ENCODE measurements around the gene NOSTRIN. TPM values are rescaled to one million over a fixed set of nuclear protein-coding genes. Genes with fewer than 3 reads are reported as not detected.

NOSTRIN gene
- total and polyA plus RNA-seq, 4 donors: 4.1 to 16.7 (median 8.5) TPM

GRCh38 chr2:168787098-168787781 lies 15.2 kb upstream of the NOSTRIN start:
- no peak overlapping the region for H3K27ac ChIP-seq (ENCODE audit: low read depth in 1 of 2, low read length in 2 of 2)
- TF ChIP-seq FOXA2 (IDR thresholded peaks at IDR 0.05): no peak
- no peak for TF ChIP-seq ZBTB33 (IDR thresholded peaks at IDR 0.05)
- no peak for TF ChIP-seq TAF1 (conservative IDR thresholded peaks at IDR 0.05)
- no peak for TF ChIP-seq YY1 (IDR thresholded peaks at IDR 0.05)
- TF ChIP-seq HNF4A (conservative IDR thresholded peaks at IDR 0.05): no peak
- TF ChIP-seq JUND (IDR thresholded peaks at IDR 0.05): no peak
- TF ChIP-seq FOXA1 (IDR thresholded peaks at IDR 0.05): no peak
- no peak overlapping the region for H3K4me3 ChIP-seq (ENCODE audit: low read depth in 1 of 3, low read length in 3 of 3)
- no peaks in the 10 kb centered on the region for H3K36me3 ChIP-seq (ENCODE audit: control insufficient read depth in 4 of 4, insufficient read depth in 3 of 4, low read depth in 1 of 4, low read length in 3 of 4)
- H3K9ac ChIP-seq (ENCODE audit: low read depth in 1 of 2, low read length in 2 of 2): no peak overlapping the region
- no peak for DNase-seq (ENCODE audit: low spot score)
- WGBS: 91% methylated on average over 3 of the region's 3 CpGs
- no peaks in the 10 kb centered on the region for H3K9me3 ChIP-seq (ENCODE audit: control insufficient read depth in 4 of 4, low read length in 3 of 4)
- H3K27me3 ChIP-seq (ENCODE audit: control insufficient read depth in 4 of 4, insufficient read depth in 4 of 4, low read length in 3 of 4): no peaks in the 10 kb centered on the region
- H3K4me1 ChIP-seq (ENCODE audit: control insufficient read depth in 4 of 4, insufficient read depth in 4 of 4, low read length in 3 of 4): no peaks in the 10 kb centered on the region

GRCh38 chr2:168787782-168788376 lies 14.6 kb upstream of the NOSTRIN start:
- Histone ChIP-seq H3K4me3 (ENCODE audit: low read depth in 1 of 3, low read length in 3 of 3) (no peak overlapping the region), H3K36me3 (ENCODE audit: control insufficient read depth in 4 of 4, insufficient read depth in 3 of 4, low read depth in 1 of 4, low read length in 3 of 4) (no peaks in the 10 kb centered on the region), H3K4me1 (ENCODE audit: control insufficient read depth in 4 of 4, insufficient read depth in 4 of 4, low read length in 3 of 4) (no peaks in the 10 kb centered on the region), H3K9ac (ENCODE audit: low read depth in 1 of 2, low read length in 2 of 2) (no peak overlapping the region), H3K27me3 (ENCODE audit: control insufficient read depth in 4 of 4, insufficient read depth in 4 of 4, low read length in 3 of 4) (no peaks in the 10 kb centered on the region), H3K27ac (ENCODE audit: low read depth in 1 of 2, low read length in 2 of 2) (no peak overlapping the region), H3K9me3 (ENCODE audit: control insufficient read depth in 4 of 4, low read length in 3 of 4) (no peaks in the 10 kb centered on the region)
- TF ChIP-seq REST (IDR thresholded peaks at IDR 0.05) (no peak), ATF3 (IDR thresholded peaks at IDR 0.05) (no peak), MAX (IDR thresholded peaks at IDR 0.05) (no peak), RXRA (IDR thresholded peaks at IDR 0.05) (no peak), YY1 (IDR thresholded peaks at IDR 0.05) (no peak), FOXA2 (IDR thresholded peaks at IDR 0.05) (no peak), GABPA (IDR thresholded peaks at IDR 0.05 in 1 of 2, conservative IDR thresholded peaks at IDR 0.05 in 1 of 2) (no peak), JUND (IDR thresholded peaks at IDR 0.05) (no peak), RAD21 (IDR thresholded peaks at IDR 0.05) (no peak), HNF4A (conservative IDR thresholded peaks at IDR 0.05) (no peak), SP1 (IDR thresholded peaks at IDR 0.05) (no peak), FOXA1 (IDR thresholded peaks at IDR 0.05) (no peak), NR2F2 (IDR thresholded peaks at IDR 0.05) (no peak), ZBTB33 (IDR thresholded peaks at IDR 0.05) (no peak), EGR1 (IDR thresholded peaks at IDR 0.05; ENCODE audit: low read depth in 2 of 2) (no peak), CTCF (IDR thresholded peaks at IDR 0.05; ENCODE audit: low read depth, low read length, missing input control) (no peak), HNF4G (IDR thresholded peaks at IDR 0.05) (no peak), TAF1 (conservative IDR thresholded peaks at IDR 0.05) (no peak)
- DNase-seq (ENCODE audit: low spot score): no peak
- 84% methylated on average over 1 of the region's 1 CpG for WGBS

Measured in liver (tissue), 9 donors.